ENCODE results near the gene NPM3.

GRCh38 chr10:101775273-101776160, 7.7 kb downstream of the NPM3 start, which contains the start of gene FGF8:
- no peak for TF ChIP-seq FOXP2 (optimal IDR thresholded peaks at IDR 0.05; ENCODE audit: control extremely low read depth, extremely low read length, insufficient read depth)
- TF ChIP-seq POLR2AphosphoS5 (IDR thresholded peaks at IDR 0.05; ENCODE audit: borderline replicate concordance, low read depth, low read length) = no peak
- no peak for TF ChIP-seq EZH2 (IDR thresholded peaks at IDR 0.05)
